DMS153 treated with DMSO at 0.1 percent for 48 hours (cell line): ENCODE data around the gene ZNF335.
"Not testable (repeated sequence)": the region's sequence is repeated elsewhere in the genome, so short reads cannot be mapped to it uniquely, and the experiment has no call there.

Experiments
- DNase-seq: peaks from one replicate; lab custom pipeline; 2025; ENCODE audit not compliant: unreplicated experiment; lab: John Stamatoyannopoulos, UW

ZNF335 gene

GRCh38 chr20:46001498-46001897 lies 29.5 kb upstream of the ZNF335 start:
- no peak for DNase-seq

DNA sequence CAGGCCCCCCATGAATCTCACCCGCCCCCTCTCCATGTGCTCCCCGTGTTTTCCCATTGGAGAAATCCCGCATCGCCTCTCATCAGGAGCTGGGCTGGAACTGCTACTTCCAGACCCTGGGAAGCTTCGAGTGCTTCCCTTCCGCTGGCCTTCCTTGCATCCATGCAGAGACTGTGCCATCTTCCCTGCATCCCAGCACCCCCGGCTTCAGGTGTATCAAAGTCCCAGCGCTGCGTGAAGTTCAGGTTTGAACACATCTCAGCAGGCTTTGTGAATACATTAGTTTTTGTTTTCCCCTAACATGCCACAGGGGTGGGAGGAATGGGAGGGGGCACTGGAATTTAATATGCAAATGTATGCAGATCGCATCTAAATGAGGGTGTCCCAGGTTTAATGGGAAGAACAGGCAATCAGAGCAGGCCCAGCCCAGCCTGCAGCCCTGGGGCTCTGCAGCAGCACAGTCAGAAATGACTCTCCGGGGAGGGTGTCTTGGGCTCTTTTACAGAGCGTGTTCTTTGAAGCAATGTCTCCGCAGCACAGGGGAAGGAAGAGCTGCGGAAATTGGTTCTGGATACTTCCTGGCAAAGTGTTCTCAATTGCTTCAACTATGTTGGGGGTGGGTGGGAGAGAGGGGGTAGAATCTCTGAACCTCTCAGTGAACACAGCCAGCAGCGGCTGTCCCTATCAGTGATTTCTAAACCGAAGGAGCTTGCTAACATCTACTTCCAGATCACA lies 28.4 kb upstream of the ZNF335 start:
- no peak for DNase-seq

DNA sequence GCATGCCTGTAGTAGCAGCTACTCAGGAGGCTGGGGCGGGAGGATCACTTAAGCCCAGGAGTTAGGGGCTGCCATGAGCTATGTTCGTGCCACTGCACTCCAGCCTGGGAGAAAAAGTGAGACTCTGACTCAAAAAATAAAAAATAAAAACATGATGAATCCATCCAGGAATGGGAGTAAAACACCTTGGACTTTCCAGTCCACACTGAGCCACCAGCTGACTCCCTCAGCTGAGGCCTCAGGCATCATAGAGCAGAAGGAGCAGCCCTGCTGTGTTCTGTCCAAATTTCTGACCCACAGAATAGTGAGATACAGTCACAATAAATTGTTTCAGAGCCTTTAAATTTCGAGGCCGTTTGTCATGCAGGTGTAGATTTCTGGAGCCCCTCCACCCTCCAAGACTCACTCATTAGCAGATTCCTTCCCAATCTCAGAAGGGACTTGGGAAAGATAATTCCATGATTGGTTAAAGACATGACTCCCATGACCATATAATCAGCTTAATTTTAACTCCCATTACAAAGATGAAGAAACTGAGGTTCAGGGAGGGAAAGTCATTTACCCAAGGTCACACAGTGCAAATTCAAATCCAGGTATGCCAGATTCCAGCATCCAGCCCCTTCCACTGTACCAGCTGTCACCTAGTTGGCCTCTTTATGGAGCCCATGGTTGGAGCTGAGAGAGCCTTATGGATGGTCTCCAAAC lies 27.7 kb upstream of the ZNF335 start:
- no peak for DNase-seq

DNA sequence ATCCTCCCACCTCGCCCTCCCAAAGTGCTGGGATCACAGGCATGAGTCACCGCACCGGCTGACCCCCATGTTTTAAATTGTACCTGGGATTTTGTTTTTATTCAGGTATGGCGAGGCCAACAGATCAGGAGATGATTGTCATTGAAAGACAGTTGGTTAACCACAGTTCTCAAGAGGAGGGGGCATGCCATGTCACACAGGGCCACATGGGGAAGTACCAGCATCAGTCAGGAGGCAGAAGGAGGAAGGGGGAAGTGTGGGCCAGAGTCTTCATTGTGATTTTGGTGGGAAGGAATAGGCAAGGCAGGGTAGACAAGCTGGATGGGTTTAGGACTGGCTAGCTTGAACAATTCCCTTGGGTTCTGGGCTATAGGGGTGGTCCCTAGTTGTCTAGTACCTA lies 26.8 kb upstream of the ZNF335 start:
- DNase-seq = no peak

DNA sequence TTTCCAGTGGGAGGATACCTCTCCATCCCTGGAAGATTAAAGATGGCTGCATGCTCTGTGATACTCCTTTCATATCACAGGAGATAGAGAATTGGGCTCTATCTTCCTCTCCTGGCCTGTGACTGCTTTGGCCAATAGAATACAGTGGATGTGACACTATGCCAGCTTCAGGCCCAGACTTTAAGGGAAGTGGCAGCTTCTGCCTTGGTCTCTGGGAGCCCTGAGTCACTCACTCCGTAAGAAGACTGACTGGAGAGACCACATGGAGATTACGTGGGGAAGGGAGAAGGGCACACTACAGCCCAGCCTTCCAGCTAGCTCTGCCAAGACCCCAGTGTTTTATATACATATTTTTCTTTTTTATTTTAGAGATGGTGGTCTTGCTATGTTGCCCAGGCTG lies 26.3 kb upstream of the ZNF335 start:
- DNase-seq = no peak

DNA sequence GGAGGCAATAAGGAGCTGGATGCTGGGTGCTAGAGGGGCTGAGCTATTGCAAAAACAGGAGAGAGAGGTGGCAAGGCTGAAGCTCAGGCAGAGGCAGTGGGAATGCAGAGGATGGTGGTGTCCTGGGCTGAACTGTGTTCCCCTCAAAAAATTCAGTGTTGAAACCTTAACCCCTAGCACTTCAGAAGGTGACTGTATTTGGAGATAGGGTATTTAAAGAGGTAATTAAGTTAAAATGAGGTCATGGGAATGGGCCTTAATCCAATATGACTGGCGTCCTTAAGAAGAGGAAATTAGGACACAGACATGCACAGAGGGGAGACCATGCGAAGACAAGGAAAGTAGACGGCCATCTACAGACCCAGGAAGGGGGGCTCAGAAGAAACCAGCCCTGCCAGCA lies 25.2 kb upstream of the ZNF335 start:
- DNase-seq = no peak

DNA sequence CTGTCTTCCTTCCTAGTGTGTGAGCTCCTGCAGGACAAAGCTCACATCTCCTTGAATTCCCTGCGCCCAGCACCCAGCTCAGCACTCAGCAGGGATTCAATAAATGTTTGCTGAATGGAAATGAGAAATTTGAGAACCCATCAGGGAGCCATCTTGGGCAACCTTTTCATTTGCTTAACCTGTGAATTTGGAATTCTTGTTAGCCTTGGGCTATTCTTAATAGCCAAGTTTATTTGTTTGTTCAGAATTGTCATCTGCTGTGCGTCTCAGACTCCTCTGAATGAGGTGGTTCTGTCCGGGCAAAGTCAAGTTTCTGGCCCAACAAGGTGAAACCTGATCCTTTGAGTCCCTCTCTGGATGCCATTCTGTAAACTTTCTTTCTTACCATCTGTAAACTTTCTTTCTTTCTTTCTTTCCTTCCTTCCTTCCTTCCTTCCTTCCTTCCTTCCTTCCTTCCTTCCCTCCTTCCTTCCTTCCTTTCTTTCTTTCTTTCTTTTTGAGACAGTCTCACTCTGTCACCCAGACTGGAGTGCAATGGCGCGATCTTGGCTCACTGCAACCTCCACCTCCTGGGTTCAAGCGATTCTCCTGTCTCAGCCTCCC lies 23.6 kb upstream of the ZNF335 start:
- not testable (repeated sequence) for DNase-seq

- DNase-seq = no peak
Measured at GRCh38 chr20:45994761-45995493, 22.9 kb upstream of the ZNF335 start.

DNA sequence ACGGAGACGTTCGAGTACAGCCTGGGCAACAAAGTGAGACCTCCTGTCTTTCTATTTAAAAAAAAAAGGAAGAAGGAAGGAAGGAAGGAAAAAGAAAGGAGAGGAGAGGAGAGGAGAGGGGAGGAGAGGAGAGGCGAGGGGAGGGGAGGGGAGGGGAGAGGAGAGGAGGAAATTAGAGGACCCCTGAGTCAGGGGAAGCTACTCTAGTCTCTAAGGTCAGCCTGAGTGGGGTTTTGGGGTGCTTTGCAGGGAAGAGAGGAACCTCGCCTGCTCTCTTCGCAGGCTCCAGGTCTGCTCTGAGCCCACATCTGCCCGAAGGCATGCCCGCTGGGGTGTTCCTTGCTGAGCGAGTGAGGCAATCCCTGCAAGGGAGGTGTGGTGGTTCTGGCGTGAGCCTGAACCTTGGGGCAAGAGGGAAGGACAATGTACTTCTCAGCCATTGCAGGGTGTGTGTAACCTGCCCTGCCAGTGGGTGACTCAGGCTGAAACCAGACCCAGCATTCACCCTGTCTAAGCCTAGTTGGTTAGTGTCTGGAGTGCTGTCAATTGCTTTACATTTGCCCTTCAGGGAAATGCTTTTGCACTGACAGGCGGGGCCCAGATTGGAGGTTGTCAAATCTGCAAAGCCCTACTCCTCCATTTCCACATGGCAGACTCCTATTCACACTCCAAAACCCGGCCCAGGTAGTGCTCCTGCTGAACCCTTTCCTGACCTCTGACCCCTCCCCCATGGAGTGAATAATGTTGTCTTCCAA lies 21.4 kb upstream of the ZNF335 start:
- DNase-seq = no peak

DNA sequence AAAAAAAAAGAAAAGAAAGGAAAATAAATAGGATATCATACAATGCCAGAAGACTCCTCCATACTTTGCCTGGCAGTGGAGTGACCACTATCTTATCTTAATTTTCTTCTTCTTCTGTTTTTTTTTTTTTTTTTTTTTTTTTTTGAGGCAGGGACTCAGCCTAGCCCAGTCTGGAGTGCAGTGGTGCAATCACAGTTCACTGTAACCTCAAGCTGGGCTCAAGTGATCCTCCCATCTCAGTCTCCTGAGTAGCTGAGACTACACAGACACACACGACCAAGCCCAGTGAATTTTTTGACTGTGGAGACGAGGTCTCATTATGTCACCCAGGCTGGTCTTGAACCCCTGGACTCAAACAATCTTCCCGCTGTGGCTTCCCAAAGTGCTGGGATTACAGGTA lies 19.6 kb upstream of the ZNF335 start:
- DNase-seq = no peak

DNA sequence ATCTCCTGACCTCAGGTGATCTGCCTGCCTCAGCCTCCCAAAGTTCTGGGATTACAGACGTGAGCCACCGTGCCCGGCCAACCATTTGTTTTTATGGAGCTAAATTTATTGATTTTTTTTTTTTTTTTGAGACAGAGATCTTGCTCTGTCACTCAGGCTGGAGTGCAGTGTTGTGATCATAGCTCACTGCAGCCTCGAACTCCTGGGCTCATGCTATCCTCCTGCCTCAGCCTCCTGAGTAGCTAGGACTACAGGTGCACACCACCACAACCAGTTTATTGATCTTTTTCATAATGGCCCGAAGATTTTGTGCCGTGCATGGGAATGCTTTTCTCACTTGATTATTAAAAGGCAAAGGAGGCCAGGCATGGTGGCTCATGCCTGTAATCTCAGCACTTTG lies 16.8 kb upstream of the ZNF335 start:
- not testable (repeated sequence) for DNase-seq

DNA sequence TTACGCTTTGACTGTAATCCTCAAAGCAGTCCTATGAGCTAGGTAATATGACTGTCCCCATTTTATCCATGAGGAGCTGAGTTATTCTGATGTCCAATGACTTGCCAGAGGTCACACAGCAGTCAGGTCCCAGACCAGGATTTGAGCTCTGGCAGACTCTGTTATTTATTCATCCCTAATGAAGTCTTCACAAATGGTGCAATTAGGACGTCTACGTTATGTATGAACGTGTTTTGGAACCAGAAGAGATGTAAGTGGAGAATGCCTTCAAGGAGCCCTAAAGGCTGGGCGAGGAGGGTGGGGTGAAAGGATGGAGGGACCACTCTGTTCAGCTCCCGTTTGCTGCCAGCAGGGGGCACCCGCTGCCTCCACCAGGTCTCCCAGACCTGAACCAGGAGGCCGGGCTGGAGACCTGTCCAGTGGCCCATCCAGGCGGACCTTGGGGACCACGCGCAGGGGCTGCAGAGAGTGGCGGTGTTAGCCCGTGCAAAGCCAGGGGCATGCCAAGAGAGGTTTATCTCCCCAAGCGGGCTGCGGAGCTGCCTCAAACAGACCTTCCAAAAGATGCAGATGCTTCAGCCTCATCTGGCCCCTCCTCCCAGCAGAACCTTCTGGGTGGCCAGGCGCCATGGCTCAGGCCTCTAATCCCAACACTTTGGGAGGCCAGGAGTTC lies 15.2 kb upstream of the ZNF335 start:
- no peak for DNase-seq

GRCh38 chr20:45985573-45985972 lies 13.6 kb upstream of the ZNF335 start:
- DNase-seq = no peak

DNA sequence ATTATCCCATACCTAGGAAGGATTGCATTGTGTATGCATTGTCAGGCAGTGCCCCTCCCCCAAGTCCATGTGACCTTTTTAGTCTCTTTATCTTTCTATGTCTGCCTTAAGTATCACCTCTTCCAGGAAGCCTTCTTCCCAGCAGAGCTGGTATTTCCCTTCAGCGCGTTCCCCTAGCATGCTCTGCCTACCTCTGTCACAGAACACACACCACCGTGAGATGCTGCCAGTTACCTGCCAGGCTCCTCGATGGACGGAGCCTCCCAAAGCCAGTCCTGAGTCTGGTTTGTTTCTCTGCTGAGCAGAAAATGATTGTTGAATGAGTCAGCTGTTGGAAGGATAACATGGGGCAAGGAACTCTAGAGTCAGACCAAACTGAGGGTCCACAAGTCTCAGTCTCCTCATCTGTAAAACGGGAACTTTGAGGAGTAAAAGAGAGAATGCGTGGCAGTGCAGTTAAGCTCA lies 11.3 kb upstream of the ZNF335 start:
- DNase-seq = no peak

GRCh38 chr20:45981261-45981660 lies 9.3 kb upstream of the ZNF335 start:
- no peak for DNase-seq

DNA sequence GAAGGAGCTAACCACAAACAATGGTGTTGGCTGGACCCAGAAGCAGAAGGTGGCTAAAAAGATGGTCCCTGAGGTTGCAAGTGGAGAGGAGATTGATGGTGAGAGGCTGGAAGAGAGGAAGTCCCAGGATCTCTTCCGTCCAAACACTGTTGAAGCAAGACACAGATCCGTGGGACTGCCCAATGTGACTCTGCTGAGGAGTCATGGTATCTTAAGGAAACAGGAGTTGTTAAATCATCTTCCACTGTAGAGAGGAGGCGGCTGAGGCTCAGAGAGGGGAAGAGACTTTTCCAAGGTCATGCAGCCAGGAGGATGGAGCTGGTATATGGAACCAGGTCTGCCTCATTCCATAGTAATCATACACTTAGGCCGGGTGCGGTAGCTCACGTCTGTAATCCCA lies 4.1 kb upstream of the ZNF335 start:
- DNase-seq = no peak

DNA sequence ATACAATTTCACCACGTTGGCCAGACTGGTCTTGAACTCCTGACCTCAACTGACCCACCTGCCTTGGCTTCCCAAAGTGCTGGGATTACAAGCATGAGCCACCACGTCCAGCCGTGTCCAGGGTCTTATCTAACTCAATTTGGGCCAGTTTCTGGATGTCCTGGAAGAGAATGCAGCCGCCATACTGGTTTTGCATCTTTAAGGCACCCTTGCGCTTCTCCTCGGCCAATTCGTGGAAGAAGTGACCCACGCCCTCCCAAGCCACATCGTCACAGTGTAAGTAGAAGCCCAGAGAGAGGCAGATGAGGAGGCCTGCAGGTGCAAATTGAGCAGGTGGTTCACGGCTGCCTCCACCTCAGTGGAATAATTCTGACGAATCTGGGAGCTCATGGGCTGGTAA lies 3.7 kb upstream of the ZNF335 start:
- no peak for DNase-seq

- no peak for DNase-seq
Measured at GRCh38 chr20:45974896-45975565, 3.0 kb upstream of the ZNF335 start.

GRCh38 chr20:45972500-45973183 lies 639 bp upstream of the ZNF335 start:
- no peak for DNase-seq

DNA sequence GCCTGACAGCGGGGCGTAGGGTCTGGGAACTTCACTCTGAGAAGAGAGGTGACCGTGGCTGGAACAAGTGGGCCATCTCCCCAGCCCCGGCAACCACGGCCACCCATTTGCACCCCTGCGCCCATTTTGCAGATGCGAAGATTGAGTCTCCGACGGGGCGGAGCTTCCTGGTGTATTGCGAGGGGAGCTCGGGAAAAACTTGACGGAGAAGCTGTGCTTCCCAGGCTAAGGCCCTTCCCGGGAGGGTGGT lies 653 bp downstream of the ZNF335 start:
- DNase-seq = no peak
